SK-N-SH treated with all-trans-retinoic acid at 6 μM for 48 hours (cell line): ENCODE results near the gene SOWAHA.

Experiments
- ARNTL ChIP-seq: fragments of 450-650 bp; formaldehyde crosslinking; IDR thresholded peaks from 2 replicates; pipeline ENCODE4 v1.5.0; 2020; ENCODE audit warnings: low read depth, mild to moderate bottlenecking, moderate library complexity, borderline replicate concordance
- BACH2 ChIP-seq: fragments of 250-450 bp; sonication (Bioruptor Pico); IDR thresholded peaks from 2 replicates; pipeline ENCODE4 v1.9.0; 2021; ENCODE audit warnings: mild to moderate bottlenecking, borderline replicate concordance
- CREB5 ChIP-seq: fragments of 250-450 bp; sonication (Bioruptor Pico); IDR thresholded peaks from 2 replicates; pipeline ENCODE4 v1.5.1; 2020; ENCODE audit warnings: low read depth, mild to moderate bottlenecking, moderate library complexity
- CSDC2 ChIP-seq: fragments of 250-450 bp; sonication (Bioruptor Pico); IDR thresholded peaks from 2 replicates; pipeline ENCODE4 v1.5.0; 2020; ENCODE audit warnings: mild to moderate bottlenecking, moderate library complexity
- CSRNP3 ChIP-seq: fragments of 250-450 bp; sonication (Bioruptor Pico); IDR thresholded peaks from 2 replicates; pipeline ENCODE4 v1.5.1; 2021; ENCODE audit warnings: mild to moderate bottlenecking, moderate library complexity
- PPARA ChIP-seq: fragments of 250-450 bp; sonication (Bioruptor Pico); IDR thresholded peaks from 2 replicates; pipeline ENCODE4 v1.5.0; 2020; ENCODE audit warnings: mild to moderate bottlenecking, borderline replicate concordance
- SNAI2 ChIP-seq: fragments of 250-450 bp; sonication (Bioruptor Pico); IDR thresholded peaks from 2 replicates; pipeline ENCODE4 v1.5.0; 2020; ENCODE audit warnings: mild to moderate bottlenecking, moderate library complexity
- ZC3H10 ChIP-seq: fragments of 250-450 bp; sonication (Bioruptor Pico); IDR thresholded peaks from 2 replicates; pipeline ENCODE4 v1.5.1; 2021; ENCODE audit warnings: mild to moderate bottlenecking, moderate library complexity
- ZFP3 ChIP-seq: fragments of 250-450 bp; sonication (Bioruptor Pico); IDR thresholded peaks from 2 replicates; pipeline ENCODE4 v1.5.0; 2020; ENCODE audit warnings: mild to moderate bottlenecking, moderate library complexity
- ZFP30 ChIP-seq: fragments of 450-650 bp; formaldehyde crosslinking; IDR thresholded peaks from 2 replicates; pipeline ENCODE4 v1.5.0; 2022; ENCODE audit warnings: mild to moderate bottlenecking, moderate library complexity
- ZNF565 ChIP-seq: fragments of 450-650 bp; formaldehyde crosslinking; conservative IDR thresholded peaks from 2 replicates; pipeline ENCODE4 v1.5.0; 2020; ENCODE audit warnings: low read depth, mild to moderate bottlenecking, moderate library complexity

GRCh38 chr5:132816083-132816482, 3.0 kb downstream of the SOWAHA start:
- TF ChIP-seq BACH2 (CRISPR knock-in tag), result no peak
- TF ChIP-seq CSRNP3 (CRISPR knock-in tag), result no peak
- TF ChIP-seq ZFP3 (CRISPR knock-in tag), result no peak
- no peak for TF ChIP-seq SNAI2 (CRISPR knock-in tag)
- no peak for TF ChIP-seq ARNTL (CRISPR knock-in tag)
- no peak for TF ChIP-seq PPARA (CRISPR knock-in tag)
- no peak for TF ChIP-seq CSDC2 (CRISPR knock-in tag)
- TF ChIP-seq ZFP30, result no peak
- TF ChIP-seq CREB5, result no peak
- TF ChIP-seq ZC3H10, result no peak
- no peak for TF ChIP-seq ZNF565 (CRISPR knock-in tag)
